ENCODE data around the gene APRT.

DNA sequence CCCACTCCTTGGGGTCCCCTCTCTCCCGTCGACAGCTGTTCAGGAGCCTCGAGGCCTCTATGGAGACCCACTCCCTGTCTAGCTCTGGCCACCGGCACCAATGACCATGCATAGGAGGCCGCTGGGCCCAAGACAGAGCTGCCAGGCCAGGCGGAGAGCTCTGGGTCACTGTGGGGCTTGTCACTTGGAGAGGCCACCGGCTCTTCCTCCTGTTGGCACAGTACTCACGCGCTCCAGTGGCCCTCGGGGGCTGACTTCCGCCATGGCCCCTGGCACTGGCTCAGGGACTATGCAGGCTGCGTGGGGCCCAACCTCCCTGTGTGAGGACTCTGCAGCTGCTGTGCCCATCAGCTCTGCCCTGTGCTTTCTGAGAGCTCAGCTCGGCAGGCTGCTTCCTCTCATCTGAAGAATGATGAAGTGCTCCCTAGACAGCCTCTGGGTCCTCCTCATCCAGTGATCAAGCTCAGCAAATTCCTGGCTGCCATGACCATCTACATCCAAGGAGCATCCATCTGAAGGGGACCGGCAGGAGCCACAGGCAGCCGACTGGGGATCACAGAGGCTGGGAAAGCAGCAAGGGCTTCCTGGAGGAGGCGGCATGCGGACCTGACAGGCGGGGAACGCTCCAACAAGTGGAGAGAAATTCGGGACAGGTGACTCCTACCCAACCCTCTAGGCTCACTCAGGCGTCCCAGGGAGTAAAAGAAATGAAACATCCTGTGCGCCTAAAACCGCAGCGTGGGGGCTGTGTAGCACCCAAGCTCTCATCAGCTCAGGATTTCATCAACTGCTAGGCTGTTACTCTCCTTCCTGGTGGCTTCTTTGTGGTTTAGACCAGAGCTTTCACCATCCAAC is 28.2 kb upstream of the APRT start:
- TF ChIP-seq, protein P1, sequence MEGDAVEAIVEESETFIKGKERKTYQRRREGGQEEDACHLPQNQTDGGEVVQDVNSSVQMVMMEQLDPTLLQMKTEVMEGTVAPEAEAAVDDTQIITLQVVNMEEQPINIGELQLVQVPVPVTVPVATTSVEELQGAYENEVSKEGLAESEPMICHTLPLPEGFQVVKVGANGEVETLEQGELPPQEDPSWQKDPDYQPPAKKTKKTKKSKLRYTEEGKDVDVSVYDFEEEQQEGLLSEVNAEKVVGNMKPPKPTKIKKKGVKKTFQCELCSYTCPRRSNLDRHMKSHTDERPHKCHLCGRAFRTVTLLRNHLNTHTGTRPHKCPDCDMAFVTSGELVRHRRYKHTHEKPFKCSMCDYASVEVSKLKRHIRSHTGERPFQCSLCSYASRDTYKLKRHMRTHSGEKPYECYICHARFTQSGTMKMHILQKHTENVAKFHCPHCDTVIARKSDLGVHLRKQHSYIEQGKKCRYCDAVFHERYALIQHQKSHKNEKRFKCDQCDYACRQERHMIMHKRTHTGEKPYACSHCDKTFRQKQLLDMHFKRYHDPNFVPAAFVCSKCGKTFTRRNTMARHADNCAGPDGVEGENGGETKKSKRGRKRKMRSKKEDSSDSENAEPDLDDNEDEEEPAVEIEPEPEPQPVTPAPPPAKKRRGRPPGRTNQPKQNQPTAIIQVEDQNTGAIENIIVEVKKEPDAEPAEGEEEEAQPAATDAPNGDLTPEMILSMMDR (IDR thresholded peaks at IDR 0.05): no peak
- TF ChIP-seq POLR2AphosphoS5 (IDR thresholded peaks at IDR 0.05): no peak
- TF ChIP-seq POLR2A (IDR thresholded peaks at IDR 0.05; ENCODE audit: low read depth): no peak

Data from esophagus muscularis mucosa (tissue), 3 donors.